Measurements from ENCODE around the gene S100Z.
"Not testable (repeated sequence)": the region's sequence is repeated elsewhere in the genome, so short reads cannot be mapped to it uniquely, and the experiment has no call there.

Gene S100Z

DNA sequence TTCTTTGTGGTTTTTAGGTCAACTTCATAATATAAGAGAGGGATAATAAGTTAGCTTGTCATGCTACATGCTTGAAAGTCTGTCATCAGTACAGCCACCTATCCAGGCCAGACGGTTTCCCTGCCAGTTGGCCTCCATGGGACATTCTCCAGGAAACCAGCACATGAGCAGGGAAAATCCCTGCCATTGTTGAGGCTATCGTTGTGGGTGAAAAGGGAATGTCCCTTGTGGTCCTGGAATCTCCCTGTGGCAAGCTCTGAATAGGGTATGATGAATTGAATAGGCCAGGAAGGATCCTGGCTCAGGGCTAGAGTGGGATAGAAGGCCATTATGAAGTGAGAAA lies 18.7 kb upstream of the S100Z start:
- DNase-seq = no peak

DNA sequence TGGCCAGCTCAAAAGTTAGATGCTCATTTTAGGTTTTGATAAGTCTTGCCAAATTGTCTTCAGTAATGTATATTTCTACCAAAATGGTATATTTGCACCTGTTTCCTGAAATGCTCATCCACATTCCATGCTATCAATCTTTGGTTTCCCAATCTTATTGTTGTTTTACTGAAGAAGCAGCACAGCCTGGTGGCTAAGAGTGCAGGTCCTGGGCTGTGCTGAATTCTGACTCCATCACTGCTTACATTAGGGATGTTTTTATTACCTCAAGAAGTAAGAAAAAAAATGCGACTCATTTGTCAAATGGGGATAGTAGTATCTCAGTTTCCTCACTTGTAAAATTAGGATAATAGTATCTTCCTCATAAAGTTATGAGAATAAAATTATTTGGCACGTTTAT lies 13.6 kb upstream of the S100Z start:
- DNase-seq = no peak

DNA sequence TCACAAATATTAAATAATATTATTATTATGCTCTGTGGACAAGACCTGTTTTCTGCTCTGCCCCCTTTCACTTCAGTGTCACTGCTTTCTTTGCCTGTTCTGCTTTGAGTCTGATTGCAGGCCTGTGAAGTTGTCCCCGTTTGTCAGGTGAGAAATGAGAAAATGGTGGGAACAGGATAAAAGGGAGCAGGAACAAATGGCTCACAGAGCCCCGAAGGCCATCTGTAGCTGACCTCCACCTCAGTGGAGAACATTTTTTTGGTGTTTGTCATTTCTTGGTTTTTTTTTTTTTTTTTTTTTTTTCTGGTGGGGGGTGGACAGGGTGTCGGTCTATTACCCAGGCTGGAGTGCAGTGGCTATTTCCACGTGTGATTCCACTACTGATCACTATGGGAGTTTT lies 13.2 kb upstream of the S100Z start:
- DNase-seq = no peak

DNA sequence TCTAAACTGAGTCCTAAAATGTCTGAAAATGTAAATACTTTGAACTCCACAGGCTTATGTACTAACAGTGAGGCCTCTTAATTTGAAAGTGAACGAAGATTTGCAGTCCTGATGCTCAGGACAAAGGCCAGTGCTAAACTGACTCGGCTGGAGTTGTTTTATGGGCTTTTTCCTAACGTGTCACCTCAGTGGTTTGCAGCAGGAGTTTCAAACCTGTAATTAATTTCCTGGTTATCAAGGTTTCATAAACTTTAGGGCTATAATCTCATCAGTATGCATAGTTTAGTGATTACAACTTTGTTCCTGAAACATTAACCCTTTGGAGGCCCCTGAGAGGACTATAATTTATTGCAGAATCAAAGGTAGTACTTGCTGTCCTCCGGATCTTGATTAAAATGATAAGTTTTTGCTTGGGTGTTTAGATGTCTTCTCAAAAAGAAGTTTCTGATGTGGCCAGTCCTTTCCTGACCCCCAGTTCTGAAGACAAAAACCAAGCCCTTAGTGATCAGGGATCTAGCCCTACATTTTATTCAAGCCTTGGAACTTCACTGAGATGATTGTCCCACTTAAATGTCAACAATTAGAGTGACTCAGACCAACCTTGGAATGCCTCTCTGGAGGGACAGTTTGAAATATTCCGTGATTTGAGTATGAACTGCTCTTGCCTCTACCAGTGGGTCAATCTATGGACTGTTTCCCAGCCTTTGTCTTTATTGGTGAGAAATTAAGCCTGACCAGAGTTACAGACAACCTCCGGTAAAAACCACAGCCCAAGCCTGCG lies 11.1 kb upstream of the S100Z start:
- DNase-seq = no peak

DNA sequence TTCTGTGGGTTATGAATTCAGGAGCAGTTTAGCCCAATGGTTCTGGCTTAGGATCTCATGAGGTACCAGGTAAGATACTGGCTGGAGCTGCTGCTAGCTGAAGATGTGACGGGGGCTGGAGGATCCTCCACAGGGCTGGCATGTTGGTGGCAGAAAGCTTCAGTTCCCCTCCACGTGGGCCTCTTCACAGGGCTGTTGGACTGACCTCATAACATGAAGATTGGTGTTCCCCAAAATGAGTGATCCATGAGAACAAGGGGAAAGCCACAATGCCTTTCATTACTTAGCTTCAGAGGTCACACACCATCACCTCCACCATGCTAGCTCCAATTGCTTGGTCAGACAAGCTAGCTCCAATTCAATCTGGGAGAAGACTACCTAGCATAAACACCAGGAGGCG lies 8.5 kb upstream of the S100Z start:
- DNase-seq = no peak

DNA sequence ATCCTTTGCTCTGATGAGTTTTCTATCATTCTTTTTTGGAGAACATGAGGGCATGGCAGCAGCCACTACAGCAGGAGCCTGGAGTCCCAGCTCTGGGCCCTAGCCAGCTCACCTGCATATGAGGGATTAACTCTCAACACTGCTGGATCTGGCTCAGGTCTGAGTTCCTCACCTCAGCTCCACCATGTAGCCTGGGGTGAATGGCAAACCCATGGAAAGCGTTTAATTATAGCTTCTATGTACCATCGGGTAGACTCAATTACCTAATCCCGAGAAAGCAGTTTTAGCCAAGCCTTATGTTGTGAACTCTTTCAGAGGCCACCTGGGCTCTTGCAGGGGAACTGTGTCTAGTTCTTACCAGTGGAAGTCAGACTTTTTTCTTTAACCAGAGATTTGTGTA lies 3.9 kb upstream of the S100Z start:
- no peak for DNase-seq

DNA sequence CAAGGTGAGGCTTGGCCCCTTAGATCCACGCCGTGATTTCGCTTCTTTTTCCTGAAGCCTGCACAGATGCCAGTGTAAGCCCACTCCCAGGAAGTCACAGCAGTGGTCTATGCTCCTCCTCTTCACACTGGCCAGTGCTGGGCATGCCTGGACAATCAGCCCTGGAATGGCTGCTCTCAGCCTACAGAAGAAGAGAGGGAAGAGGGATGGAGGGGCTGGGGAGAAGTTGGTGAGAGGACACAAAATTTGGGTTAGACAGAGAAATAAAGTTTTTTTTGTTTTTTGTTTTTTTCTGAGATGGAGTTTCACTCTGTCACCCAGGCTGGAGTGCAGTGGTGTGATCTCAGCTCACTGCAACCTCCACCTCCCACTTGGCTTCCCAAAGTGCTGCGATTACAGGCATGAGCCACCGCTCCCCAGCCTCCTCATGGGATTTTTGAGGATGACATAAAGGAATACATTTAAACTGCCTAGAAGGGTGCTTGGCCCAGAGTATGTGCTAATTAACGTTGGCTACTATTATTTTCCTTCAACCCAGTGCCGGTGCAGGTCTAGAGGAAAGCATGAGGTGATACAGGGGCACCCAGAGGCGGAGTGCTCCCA lies 830 bp downstream of the S100Z start:
- no peak for DNase-seq

DNA sequence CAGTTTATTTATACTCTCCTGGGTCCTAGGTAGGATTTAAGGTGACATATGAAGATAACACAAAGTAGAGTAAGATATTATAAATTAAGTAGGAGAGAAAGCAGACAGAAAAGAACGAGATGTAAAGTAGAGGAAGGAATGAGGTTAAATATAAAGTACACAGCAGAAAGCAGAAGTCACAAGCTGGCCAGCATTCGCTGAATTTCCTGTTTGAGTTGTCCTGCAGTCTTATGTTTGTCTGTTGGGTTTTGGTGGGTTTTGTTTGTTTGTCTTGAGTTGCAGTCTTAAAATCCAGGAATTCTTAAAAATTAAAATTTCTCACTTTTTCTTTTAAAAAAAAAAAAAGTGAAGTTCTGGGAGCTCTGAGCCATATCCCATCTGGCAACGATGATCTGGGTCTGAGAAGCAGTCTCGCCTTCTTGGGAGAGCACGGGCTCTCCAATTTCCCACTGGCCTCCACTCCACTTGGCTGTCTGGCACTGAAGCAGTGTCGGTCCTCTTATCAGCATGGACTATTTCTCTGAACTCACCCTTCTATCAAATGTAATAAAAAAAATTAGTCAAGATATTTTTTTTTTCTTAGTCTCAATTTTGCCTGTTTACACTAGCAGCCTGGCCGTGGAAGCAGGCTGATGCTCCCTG lies 2.0 kb downstream of the S100Z start:
- DNase-seq = no peak

DNA sequence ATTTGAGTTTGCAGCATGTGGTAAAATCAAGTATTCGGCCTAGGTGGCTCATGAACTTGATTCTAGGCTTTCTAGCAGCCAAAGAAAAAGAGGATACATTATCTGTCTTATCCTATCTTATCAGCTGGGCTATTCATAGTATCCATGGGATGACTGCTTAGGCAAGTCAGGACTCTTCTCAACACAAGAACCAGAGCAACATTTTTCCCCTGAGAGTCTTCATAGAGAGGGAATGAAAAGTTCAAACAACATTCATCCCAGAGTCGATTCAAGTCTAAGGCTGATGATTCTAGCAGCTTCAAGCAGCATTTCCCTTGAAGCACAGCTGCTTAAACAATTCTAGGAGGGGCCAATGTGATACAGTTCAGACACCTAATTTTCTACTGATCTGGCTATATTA lies 3.0 kb downstream of the S100Z start:
- no peak for DNase-seq

DNA sequence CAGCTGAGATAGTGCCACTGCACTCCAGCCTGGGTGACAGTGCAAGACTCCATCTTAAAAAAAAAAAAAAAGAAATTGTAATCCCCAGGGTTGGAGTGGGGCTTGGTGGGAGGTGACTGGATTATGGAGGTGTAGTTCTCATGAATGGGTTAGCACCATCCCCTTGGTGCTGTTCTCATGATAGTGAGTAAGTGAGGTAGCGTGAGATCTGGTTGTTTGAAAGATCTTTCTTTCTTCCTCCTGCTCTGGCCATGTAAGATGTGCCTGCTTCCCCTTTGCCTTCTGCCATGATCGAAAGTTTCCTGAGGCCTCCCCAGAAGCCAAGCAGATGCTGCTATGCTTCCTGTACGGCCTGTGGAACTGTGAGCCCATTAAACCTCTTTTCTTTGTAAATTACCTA lies 3.9 kb downstream of the S100Z start:
- DNase-seq = not testable (repeated sequence)

DNA sequence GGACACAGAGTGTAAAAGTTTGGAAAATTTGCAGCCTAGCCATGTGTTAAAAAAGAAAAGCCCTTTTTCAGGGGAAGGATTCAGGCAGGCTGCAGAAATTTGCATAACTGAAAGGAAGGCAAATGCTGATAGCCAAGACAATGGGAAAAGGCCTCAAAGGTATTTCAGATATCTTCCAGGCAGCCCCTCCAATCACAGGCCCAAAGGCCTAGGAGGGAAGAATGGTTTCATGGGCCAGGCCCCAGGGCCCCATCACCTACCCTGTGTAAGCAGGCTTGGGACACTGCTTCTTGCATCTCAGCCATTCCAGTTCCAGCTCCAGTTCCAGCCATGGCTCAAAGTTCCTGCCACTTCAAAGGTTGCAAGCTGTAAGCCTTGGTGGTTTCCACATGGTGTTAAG lies 4.8 kb downstream of the S100Z start:
- no peak for DNase-seq

DNA sequence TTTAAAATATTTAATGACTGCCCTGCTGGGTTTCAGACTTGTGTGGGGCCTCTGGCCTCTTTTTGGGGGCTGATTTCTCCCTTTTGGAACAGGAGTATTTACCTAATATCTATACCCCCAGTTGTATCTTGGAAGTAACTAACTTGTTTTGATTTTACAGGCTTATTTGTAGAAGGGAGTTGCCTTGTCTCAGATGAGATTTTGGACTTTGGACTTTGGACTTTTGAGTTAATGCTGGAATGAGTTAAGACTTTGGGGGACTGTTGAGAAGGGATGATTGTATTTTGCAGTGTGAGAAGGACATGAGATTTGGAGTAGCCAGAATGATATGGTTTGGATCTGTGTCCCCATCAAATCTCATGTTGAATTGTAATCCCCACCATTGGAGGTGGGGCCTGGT lies 5.7 kb downstream of the S100Z start:
- DNase-seq = not testable (repeated sequence)

DNA sequence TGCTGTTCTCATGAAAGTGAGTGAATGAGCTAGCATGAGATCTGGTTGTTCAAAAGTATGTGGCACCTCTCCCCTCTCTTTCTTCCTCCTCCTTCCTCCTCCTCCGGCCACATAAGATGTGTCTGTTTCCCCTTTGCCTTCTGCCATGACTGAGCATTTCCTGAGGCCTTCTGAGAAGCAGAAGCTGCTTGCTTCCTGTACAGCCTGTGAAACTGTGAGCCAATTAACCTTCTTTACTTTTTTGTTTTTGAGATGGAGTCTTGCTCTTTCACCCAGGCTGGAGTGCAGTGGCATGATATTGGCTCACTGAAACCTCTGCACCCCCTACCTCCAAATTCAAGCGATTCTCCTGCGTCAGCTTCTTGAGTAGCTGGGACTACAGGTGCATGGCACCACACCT lies 6.1 kb downstream of the S100Z start:
- DNase-seq = no peak

DNA sequence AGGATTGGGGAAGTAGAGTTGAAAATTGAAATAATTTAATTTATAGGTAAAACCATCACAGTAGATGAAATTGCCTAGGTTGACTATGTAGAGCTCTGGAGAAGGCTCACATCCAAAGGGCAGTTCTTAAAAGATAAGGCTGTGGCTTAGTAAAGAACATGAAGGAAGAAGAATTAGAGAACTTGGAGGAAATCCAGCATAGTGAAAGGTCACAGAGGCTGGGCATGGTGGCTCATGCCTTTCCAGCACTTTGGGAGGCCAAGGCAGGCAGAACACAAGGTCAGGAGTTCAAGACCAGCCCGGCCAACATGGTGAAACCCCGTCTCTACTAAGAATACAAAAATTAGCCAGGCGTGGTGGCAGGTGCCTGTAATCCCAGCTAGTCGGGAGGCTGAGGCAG lies 7.0 kb downstream of the S100Z start:
- not testable (repeated sequence) for DNase-seq

DNA sequence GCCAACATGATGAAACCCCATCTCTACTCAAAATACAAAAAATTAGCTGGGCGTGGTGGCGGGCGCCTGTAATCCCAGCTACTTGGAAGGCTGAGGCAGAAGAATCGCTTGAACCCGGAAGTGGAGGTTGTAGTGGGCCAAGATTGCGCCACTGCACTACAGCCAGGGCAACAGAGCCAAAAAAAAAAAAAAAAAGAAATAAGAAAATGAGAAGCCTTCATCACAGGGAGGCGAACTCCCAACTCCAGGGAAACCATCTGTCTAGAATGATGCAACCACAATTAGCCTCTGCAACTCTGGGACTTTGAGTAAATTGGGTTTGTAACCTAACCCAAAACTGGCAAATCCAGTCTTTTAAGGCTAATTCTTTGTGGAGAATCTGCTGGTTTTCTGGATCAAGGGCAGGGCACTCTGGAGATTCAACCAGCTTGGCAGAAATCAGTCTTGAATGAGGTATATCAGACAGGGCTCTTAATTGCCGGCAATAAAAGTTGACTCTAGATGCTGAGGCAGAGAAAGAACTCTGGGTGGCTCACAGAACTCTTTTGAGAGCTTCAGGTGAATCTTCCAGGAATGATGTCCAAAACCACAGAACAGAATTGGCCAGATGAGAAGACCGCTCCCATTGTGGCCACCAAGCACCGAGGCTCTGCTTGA lies 9.9 kb downstream of the S100Z start:
- no peak for DNase-seq

DNA sequence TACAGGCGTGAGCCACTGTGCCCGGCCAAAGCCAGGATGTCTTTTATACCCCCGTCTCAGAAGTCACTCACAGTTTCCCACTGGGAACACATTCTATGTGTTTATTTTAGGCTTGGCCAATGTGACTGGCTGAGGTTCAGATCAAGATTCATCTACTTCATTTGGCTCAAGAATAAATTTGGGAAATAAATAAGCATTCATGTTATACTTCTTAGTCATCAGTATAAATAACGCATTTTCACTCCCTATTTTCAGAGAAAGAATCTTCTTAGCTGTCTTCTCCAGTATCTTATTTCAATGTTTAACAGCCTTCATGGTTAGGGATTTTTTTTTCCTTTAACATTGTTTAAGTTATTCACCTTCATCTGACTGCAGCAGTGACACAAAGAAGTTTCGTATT lies 11.8 kb downstream of the S100Z start:
- no peak for DNase-seq

DNA sequence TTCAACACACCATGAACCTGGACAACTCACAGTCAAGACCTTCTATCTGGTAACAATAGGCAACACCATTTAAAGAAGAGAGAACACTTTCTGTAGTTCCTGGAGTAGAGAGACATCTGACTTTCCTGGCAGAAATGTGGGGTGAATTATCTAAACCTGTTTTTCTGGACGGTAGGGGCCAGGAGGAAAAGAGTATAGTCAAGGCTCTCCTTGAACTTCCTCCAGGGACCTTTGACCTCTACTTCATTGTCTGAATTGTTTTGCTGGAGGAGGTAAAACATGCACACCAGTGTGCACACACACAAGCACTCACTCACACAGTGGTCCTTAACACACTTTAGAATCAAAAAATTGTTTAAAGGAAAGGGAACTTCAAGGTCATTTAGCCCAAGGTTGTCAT lies 13.2 kb downstream of the S100Z start:
- no peak for DNase-seq

DNA sequence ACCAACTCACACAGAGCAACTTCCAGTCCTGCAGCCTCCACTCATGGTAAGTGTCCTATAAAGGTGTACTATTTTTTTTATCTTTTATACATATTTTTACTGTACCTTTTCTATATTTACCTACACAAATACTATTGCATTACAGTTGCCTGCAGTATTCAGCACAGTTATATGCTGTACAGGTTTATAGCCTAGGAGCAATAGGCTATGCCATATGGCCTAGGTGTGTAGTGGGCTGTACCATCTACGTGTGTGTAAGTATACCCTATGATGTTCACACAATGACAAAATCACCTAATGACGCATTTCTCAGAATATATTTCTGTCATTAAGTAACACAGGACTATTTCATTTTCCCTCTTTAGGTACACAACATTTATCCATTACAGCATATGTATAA lies 16.7 kb downstream of the S100Z start:
- DNase-seq = no peak

DNA sequence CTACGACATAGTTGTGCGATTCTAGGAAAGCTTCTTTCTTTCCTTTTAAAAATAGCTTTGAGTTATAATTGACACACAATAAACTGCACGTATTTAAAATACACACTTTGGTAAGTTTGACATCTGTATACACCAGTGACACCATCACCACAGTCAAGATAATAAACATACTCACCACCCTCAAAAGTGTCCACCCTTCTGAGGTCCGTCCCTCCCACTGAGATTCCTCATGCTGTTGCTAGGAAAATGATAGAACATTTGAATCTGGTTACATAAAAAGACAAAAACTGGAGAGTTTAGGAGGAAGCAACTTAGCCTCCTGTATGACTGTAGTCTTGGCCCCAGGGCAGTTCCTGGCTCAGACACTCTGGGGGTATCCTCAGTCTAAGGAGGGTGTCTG lies 17.2 kb downstream of the S100Z start:
- DNase-seq = no peak

DNA sequence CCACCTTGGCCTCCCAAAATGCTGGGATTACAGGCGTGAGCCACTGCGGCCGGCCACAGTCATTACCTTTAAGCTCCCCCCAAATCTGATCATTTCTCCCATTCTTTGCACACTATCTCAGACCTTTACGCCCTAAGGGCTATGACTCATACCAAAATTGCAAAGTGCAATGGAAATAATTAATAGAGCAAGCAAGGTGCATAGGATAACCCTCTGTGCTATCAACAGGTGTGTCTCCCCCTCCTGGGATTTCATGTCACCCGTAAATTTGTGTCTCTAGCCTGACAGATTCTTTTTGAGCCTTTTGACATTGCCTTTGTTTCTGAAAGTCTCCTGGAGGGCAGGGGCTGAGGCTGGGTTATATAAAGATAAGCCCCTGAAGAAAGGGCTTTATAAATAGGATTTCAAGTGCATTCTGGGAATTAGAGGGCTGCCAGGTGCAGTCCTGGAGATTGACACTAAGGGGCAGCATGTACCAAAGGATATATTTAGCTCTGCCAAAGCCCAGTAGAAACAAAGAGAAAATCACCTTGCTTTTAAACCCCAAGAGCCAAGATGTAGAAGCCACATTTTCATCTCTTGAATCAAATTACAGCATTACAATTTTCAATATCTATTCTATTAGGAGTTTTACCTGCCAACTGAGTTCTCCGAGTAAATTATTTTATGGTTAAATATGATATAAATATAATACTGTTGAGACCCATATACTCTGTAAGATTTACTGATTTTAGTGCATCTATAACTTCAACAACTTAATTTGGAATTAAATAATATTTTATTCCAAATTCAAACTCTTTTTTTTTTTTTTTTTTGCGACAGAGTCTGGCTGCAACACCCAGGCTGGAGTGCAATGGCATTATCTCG lies 18.2 kb downstream of the S100Z start:
- peak; percentile 54 for DNase-seq

DNA sequence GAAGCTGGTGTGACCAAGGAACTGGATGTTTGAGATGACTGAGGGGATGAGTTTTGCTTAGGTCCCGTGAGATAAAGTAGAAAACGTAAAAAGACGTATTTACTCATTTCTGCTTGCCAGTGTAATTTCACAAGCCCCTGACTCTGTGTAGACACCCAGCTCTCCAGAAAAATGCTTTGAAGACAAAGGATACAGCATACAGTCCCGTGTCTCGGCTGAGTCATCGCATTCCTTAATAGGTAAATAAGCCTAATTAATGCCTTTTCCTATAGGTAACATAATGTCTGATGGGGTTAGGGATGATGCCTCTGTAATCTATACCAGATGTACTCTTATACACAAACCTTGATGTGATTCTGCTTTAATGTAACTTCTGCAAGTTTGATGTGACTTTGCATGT lies 20.2 kb downstream of the S100Z start:
- no peak for DNase-seq

DNA sequence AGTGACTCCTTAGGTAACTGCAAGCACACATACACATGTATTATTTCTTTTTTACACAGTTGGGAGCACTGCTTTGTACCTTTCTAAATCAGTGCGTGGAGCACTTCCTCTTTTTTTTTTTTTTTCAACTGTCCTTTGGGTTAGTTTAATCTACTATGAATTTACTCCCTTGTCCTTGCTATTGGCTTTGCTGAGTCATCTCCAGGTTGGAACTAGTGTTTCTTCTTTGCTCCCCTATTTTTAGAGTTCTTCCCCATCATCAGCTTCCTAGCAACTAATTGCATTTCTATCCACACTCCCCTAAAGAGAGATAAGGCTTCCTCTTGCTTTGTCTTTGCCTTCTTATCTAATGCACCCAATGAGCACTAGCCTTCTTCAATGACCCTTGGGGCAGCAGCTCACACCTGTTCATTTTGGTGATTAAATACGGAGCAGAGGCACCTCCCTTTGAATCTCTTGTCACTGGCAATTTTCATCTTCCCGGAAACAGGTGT lies 24.3 kb downstream of the S100Z start:
- DNase-seq = no peak

DNA sequence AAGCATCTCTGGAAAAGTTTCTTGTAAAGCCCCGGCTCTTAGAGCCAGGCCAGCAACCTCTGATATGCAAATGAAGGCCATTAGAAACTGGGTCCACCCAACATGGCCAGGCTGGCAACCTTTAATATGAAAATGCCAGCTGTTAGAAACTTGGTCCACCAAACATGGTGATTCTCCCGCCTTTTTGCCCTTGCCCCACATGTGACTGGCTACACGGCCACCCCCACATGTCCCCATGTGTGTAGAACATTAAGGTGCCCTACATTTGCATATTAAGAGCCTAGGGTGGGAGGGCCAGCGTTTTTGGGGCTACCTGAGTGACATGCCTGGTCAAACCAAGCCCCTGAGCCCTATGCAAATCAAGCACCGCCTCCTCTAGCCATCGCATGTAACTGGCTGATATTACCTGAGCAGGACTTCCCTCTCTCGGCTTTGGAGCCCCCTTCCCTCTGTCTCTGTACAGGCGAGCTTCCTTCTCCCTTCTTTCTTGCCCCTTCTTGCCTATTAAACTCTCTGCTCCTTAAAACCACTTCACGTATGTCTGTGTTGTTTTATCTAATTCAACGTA lies 39.0 kb downstream of the S100Z start:
- DNase-seq = no peak
